ENCODE results near the gene MTMR1.

The MTMR1 gene

GRCh38 chrX:150648296-150648940 lies 44.8 kb upstream of the MTMR1 start (continued):
- no peak for TF ChIP-seq PATZ1 (CRISPR knock-in tag; IDR thresholded peaks at IDR 0.05; ENCODE audit: borderline replicate concordance)
- no peak for TF ChIP-seq BACH2 (CRISPR knock-in tag; IDR thresholded peaks at IDR 0.05; ENCODE audit: borderline replicate concordance)
- TF ChIP-seq PPARA (CRISPR knock-in tag; IDR thresholded peaks at IDR 0.05; ENCODE audit: borderline replicate concordance), result no peak
- TF ChIP-seq RARB (CRISPR knock-in tag; IDR thresholded peaks at IDR 0.05), result no peak
- no peak for TF ChIP-seq ARNTL (CRISPR knock-in tag; IDR thresholded peaks at IDR 0.05; ENCODE audit: borderline replicate concordance, low read depth)
- no peak for TF ChIP-seq SNAI2 (CRISPR knock-in tag; IDR thresholded peaks at IDR 0.05)
- TF ChIP-seq TCF4 (CRISPR knock-in tag; IDR thresholded peaks at IDR 0.05; ENCODE audit: borderline replicate concordance), result no peak
- no peak for TF ChIP-seq POU6F1 (CRISPR knock-in tag; IDR thresholded peaks at IDR 0.05; ENCODE audit: borderline replicate concordance, low read depth)
- no peak for TF ChIP-seq ZNF565 (CRISPR knock-in tag; conservative IDR thresholded peaks at IDR 0.05; ENCODE audit: low read depth)

DNA sequence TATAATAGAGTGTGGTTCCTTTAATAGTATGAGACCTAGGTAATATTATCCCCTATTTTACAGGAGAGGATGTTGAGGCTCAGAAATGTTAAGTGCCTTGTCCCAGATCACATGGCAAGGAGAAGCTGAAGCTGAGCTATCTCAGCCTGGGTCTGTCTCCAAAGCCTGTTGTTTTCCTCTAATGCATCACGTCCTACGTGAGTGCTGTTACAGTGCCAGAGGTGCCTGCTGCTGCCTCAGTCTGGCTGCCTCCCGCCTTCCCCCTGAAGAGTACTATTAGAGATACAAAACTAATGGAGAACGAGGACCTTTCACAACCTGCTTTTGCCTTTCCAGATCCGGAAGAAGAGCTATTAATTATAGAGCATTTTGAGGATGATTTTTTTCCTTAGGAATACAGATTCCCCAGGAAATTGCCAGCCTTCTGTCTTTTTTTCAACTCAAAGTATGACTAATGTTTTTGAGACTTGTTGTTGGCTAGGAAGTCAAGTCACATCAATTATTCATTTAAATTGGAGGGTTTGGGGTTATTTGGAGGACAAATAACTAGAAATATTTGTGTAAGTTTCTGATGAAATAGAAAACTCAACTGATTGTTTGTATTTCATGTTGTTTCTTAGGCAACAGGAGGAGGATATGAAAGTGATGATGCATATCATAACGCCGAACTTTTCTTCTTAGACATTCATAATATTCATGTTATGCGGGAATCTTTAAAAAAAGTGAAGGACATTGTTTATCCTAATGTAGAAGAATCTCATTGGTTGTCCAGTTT lies 43.9 kb upstream of the MTMR1 start:
- TF ChIP-seq OSR1 (CRISPR knock-in tag; IDR thresholded peaks at IDR 0.05) (no peak), RARB (CRISPR knock-in tag; IDR thresholded peaks at IDR 0.05) (no peak), TCF4 (CRISPR knock-in tag; IDR thresholded peaks at IDR 0.05; ENCODE audit: borderline replicate concordance) (no peak), PPARA (CRISPR knock-in tag; IDR thresholded peaks at IDR 0.05; ENCODE audit: borderline replicate concordance) (no peak), ZNF8 (CRISPR knock-in tag; IDR thresholded peaks at IDR 0.05) (no peak), ISL1 (CRISPR knock-in tag; IDR thresholded peaks at IDR 0.05) (peak; percentile 70), ESRRG (CRISPR knock-in tag; IDR thresholded peaks at IDR 0.05) (no peak)
- TF ChIP-seq, protein P1, sequence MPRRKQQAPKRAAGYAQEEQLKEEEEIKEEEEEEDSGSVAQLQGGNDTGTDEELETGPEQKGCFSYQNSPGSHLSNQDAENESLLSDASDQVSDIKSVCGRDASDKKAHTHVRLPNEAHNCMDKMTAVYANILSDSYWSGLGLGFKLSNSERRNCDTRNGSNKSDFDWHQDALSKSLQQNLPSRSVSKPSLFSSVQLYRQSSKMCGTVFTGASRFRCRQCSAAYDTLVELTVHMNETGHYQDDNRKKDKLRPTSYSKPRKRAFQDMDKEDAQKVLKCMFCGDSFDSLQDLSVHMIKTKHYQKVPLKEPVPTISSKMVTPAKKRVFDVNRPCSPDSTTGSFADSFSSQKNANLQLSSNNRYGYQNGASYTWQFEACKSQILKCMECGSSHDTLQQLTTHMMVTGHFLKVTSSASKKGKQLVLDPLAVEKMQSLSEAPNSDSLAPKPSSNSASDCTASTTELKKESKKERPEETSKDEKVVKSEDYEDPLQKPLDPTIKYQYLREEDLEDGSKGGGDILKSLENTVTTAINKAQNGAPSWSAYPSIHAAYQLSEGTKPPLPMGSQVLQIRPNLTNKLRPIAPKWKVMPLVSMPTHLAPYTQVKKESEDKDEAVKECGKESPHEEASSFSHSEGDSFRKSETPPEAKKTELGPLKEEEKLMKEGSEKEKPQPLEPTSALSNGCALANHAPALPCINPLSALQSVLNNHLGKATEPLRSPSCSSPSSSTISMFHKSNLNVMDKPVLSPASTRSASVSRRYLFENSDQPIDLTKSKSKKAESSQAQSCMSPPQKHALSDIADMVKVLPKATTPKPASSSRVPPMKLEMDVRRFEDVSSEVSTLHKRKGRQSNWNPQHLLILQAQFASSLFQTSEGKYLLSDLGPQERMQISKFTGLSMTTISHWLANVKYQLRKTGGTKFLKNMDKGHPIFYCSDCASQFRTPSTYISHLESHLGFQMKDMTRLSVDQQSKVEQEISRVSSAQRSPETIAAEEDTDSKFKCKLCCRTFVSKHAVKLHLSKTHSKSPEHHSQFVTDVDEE (CRISPR knock-in tag; IDR thresholded peaks at IDR 0.05), result no peak
- peak; percentile 94 for ATAC-seq

- TF ChIP-seq ZNF70 (CRISPR knock-in tag; IDR thresholded peaks at IDR 0.05), result no peak
- no peak for TF ChIP-seq SNAI2 (CRISPR knock-in tag; IDR thresholded peaks at IDR 0.05)
- no peak for TF ChIP-seq OSR1 (CRISPR knock-in tag; IDR thresholded peaks at IDR 0.05)
- no peak for TF ChIP-seq TCF4 (CRISPR knock-in tag; IDR thresholded peaks at IDR 0.05; ENCODE audit: borderline replicate concordance)
- no peak for ATAC-seq
These were observed 41.3 kb upstream of the MTMR1 start for GRCh38 chrX:150651906-150652305.

DNA sequence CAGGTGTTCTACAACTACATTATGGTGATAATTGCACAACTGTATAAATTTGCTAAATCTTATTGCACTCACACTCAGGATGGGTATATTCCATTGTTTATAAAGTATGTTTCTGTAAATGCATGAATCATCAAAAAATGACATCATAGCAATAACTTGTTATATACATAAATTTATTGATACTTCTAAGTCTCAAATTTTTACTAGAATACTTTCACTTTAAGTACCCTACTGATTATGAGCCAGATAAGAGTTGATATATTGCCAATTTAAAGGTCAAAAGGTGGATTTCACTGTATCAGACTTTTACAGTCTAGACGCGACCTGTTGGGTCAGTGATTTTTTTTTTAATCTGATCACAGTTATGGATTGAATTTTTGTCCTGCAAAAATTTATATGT lies 37.4 kb upstream of the MTMR1 start:
- ATAC-seq, result no peak
- no peak for TF ChIP-seq POU6F1 (CRISPR knock-in tag; IDR thresholded peaks at IDR 0.05; ENCODE audit: borderline replicate concordance, low read depth)
- TF ChIP-seq ISL1 (CRISPR knock-in tag; IDR thresholded peaks at IDR 0.05), result no peak
- no peak for TF ChIP-seq PPARA (CRISPR knock-in tag; IDR thresholded peaks at IDR 0.05; ENCODE audit: borderline replicate concordance)
- TF ChIP-seq CSDC2 (CRISPR knock-in tag; IDR thresholded peaks at IDR 0.05), result no peak
- no peak for TF ChIP-seq ESRRG (CRISPR knock-in tag; IDR thresholded peaks at IDR 0.05)
- TF ChIP-seq CSRNP3 (CRISPR knock-in tag; IDR thresholded peaks at IDR 0.05), result no peak
- TF ChIP-seq TCF4 (CRISPR knock-in tag; IDR thresholded peaks at IDR 0.05; ENCODE audit: borderline replicate concordance), result no peak
- TF ChIP-seq GLIS3 (CRISPR knock-in tag; IDR thresholded peaks at IDR 0.05), result no peak
- no peak for TF ChIP-seq PATZ1 (CRISPR knock-in tag; IDR thresholded peaks at IDR 0.05; ENCODE audit: borderline replicate concordance)
- TF ChIP-seq RARB (CRISPR knock-in tag; IDR thresholded peaks at IDR 0.05), result no peak
- TF ChIP-seq, protein P1 (CRISPR knock-in tag; IDR thresholded peaks at IDR 0.05), result no peak
- no peak for TF ChIP-seq OSR1 (CRISPR knock-in tag; IDR thresholded peaks at IDR 0.05)
